Measurements from ENCODE around the gene PNPLA3.

DNA sequence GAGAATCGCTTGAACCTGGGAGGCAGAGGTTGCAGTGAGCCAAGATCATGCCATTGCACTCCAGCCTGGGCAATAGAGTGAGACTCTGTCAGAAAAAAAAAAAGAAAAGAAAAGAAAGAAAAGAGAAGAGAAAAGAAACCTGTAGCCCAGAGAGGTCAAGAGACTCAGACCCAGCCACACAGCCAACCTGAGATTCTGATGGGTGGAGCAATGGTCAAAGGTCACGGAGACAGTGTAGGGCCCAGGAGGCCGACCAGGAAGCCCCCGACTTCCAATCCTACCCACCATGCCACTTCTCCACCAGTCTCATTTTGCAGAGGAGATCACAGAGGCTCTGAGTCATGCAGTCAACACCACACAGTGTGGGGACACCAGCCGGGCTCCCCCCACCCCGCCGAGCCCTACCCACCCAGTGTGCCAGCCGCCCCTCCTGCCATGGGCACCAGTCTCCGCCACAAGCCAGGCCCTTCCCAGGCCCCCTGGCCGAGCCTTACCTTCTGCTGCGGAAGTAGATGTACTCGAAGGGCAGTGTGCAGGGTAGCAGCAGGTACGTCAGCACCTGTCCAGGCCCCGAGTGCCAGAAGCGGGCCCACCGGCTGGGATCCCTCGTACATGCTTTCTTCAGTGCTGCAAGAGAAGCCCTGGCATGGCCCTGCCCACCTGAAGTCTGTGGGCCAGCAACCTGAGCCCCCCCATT lies 39.7 kb upstream of the PNPLA3 start:
- TF ChIP-seq, protein P1, sequence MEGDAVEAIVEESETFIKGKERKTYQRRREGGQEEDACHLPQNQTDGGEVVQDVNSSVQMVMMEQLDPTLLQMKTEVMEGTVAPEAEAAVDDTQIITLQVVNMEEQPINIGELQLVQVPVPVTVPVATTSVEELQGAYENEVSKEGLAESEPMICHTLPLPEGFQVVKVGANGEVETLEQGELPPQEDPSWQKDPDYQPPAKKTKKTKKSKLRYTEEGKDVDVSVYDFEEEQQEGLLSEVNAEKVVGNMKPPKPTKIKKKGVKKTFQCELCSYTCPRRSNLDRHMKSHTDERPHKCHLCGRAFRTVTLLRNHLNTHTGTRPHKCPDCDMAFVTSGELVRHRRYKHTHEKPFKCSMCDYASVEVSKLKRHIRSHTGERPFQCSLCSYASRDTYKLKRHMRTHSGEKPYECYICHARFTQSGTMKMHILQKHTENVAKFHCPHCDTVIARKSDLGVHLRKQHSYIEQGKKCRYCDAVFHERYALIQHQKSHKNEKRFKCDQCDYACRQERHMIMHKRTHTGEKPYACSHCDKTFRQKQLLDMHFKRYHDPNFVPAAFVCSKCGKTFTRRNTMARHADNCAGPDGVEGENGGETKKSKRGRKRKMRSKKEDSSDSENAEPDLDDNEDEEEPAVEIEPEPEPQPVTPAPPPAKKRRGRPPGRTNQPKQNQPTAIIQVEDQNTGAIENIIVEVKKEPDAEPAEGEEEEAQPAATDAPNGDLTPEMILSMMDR (IDR thresholded peaks at IDR 0.05), result no peak
- no peak for TF ChIP-seq POLR2A (IDR thresholded peaks at IDR 0.05)

All from testis (tissue), 2 donors.